ENCODE data around the gene AQP2. TPM values are rescaled to one million over a fixed set of nuclear protein-coding genes. Genes with fewer than 3 reads are reported as not detected.

AQP2 gene
- total RNA-seq: 1 to 10 TPM in 1 of 2 donors, not detected in 1; 2.7 TPM

GRCh38 chr12:49950273-49951251 lies at the start of gene AQP2:
AQP2 (plus strand) TSS chr12:49950737; CDS start chr12:49950831, 94 bp downstream.
- Histone ChIP-seq H3K36me3 (no peaks in the 10 kb centered on the region), H3K4me3 (no peak within 1 kb of the TSS), H3K4me1 (replicated peaks) (no peaks in the 10 kb centered on the region), H3K9me3 (no peaks in the 10 kb centered on the region), H3K27ac (no peak within 1 kb of the TSS), H3K27me3 (replicated peaks; ENCODE audit: insufficient read depth) (no peaks in the 10 kb centered on the region)
- WGBS: 84% methylated on average over 32 of the region's 32 CpGs
- TF ChIP-seq POLR2A (IDR thresholded peaks at IDR 0.05): no peak
- TF ChIP-seq, protein P1, sequence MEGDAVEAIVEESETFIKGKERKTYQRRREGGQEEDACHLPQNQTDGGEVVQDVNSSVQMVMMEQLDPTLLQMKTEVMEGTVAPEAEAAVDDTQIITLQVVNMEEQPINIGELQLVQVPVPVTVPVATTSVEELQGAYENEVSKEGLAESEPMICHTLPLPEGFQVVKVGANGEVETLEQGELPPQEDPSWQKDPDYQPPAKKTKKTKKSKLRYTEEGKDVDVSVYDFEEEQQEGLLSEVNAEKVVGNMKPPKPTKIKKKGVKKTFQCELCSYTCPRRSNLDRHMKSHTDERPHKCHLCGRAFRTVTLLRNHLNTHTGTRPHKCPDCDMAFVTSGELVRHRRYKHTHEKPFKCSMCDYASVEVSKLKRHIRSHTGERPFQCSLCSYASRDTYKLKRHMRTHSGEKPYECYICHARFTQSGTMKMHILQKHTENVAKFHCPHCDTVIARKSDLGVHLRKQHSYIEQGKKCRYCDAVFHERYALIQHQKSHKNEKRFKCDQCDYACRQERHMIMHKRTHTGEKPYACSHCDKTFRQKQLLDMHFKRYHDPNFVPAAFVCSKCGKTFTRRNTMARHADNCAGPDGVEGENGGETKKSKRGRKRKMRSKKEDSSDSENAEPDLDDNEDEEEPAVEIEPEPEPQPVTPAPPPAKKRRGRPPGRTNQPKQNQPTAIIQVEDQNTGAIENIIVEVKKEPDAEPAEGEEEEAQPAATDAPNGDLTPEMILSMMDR (IDR thresholded peaks at IDR 0.05): no peak
- intact Hi-C loops (cut with DNase I): no loop called here
- DNase-seq (ENCODE audit: low spot score): no peak

DNA sequence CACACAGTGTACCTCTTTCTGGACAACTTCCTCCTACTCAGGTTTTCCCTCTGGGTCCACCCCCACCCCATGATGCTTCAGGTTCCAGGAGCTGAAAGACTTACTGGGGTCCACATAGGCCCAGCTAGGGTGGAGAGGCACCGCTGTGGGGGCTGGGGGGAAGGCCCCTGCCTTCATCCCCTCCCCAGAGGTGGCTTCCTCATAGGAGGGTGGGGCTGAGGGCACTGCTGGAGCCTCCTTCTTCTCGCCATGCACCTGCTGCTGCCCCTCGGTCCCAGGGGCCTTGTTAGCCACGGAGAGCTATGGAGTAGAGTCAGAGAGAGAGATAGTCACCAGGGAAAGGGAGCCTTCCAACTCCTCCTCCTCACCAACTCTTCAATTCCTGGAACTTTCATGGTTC lies 49.5 kb upstream of the AQP2 start:
- H3K9me3 ChIP-seq: no peaks in the 10 kb centered on the region
- no peaks in the 10 kb centered on the region for H3K4me1 ChIP-seq (replicated peaks)
- H3K27me3 ChIP-seq (replicated peaks; ENCODE audit: insufficient read depth): no peaks in the 10 kb centered on the region
- DNase-seq (ENCODE audit: low spot score): no peak
- no peak for TF ChIP-seq POLR2AphosphoS5 (IDR thresholded peaks at IDR 0.05)
- TF ChIP-seq, protein P1 (IDR thresholded peaks at IDR 0.05): no peak
- TF ChIP-seq POLR2A (IDR thresholded peaks at IDR 0.05): no peak
- H3K27ac ChIP-seq: no peak overlapping the region
- no peak overlapping the region for H3K4me3 ChIP-seq
- no peaks in the 10 kb centered on the region for H3K36me3 ChIP-seq
- intact Hi-C loops (cut with DNase I): no loop called here
- WGBS: 90% methylated on average over 4 of the region's 4 CpGs

- no peak overlapping the region for H3K4me3 ChIP-seq
- no peaks in the 10 kb centered on the region for H3K4me1 ChIP-seq (replicated peaks)
- no peaks in the 10 kb centered on the region for H3K36me3 ChIP-seq
- no peak for DNase-seq (ENCODE audit: low spot score)
- H3K27ac ChIP-seq: no peak overlapping the region
- TF ChIP-seq POLR2AphosphoS5 (IDR thresholded peaks at IDR 0.05): no peak
- TF ChIP-seq, protein P1 (IDR thresholded peaks at IDR 0.05): no peak
- TF ChIP-seq POLR2A (IDR thresholded peaks at IDR 0.05): no peak
- intact Hi-C loops (cut with DNase I): no loop called here
- H3K9me3 ChIP-seq: no peaks in the 10 kb centered on the region
- H3K27me3 ChIP-seq (replicated peaks; ENCODE audit: insufficient read depth): no peaks in the 10 kb centered on the region
- 83% methylated on average over 5 of the region's 5 CpGs for WGBS
These were observed 48.6 kb upstream of the AQP2 start for GRCh38 chr12:49901986-49902385.

DNA sequence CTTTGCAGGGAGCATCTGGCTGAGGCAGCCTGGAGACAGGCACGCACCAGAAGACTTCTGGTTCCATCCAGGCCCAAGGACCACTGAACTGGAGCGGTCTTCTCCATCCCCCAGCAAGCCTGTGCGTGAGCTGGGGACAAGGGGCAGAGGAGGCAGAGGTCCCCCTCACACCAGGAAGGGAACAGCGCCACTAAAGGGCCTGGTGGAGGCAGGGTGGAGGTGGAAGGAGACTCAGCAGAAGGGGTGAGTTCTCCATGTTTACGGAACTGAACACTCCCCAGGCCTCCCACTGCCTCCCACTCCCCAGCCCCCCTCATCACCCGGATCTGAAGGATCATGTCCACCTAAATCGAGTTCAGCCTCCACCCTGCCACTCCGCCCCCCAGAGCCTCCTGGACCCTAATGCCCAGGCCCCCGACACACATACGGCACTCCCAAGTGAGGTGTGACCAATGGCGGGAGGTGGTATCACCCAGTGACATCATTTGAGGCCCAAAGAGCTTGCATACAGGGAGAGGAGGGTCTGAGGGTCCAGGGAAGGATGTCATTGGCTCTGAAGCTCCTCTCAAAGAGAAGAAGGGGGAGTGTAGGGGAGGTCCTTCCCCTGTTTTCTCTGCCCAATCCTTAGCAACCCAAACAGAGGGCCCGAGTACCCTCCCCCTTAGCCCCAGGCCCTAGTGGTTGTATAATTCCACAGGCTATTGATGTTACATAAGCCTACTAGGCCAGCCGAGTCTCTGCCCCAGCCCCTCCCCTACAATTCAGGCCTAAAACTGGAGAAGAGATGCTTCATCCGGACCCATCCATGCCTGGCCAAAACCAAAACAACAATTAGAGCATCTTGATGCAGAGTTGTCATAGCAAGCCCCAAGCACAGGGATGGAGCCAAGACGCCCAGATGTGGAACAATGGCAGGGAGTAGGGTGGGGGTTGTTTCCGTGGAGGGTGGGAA lies 47.9 kb upstream of the AQP2 start:
- no peaks in the 10 kb centered on the region for H3K9me3 ChIP-seq
- H3K4me3 ChIP-seq: no peak overlapping the region
- TF ChIP-seq POLR2A (IDR thresholded peaks at IDR 0.05): no peak
- TF ChIP-seq, protein P1 (IDR thresholded peaks at IDR 0.05): no peak
- TF ChIP-seq POLR2AphosphoS5 (IDR thresholded peaks at IDR 0.05): no peak
- no peak for DNase-seq (ENCODE audit: low spot score)
- H3K36me3 ChIP-seq: no peaks in the 10 kb centered on the region
- H3K27ac ChIP-seq: peak overlapping the region in 1 of 2 donors; percentile 1
- intact Hi-C loops (cut with DNase I): no loop called here
- no peaks in the 10 kb centered on the region for H3K4me1 ChIP-seq (replicated peaks)
- H3K27me3 ChIP-seq (replicated peaks; ENCODE audit: insufficient read depth): no peaks in the 10 kb centered on the region
- WGBS: 79% methylated on average over 16 of the region's 16 CpGs

Measured in prostate gland (tissue), 2 donors.